ENCODE measurements around the gene PAX5. TPM values are rescaled to one million over a fixed set of nuclear protein-coding genes. Genes with fewer than 3 reads are reported as not detected.

Gene PAX5
- total RNA-seq, 3 donors from 2014 or later (not counting 1 experiment from before 2014, with no cell fraction given) = 1.3 to 2.1 (median 2.0) TPM

- no peak overlapping the region for H3K27ac Mint-ChIP-seq
- no peak overlapping the region for H3K27ac ChIP-seq (ENCODE audit: low read length)
- intact Hi-C loops (cut with micrococcal nuclease) = no loop called here
- no peak overlapping the region for H3K4me3 Mint-ChIP-seq
- H3K4me1 ChIP-seq (ENCODE audit: control insufficient read depth, insufficient read depth, low read length) = no peaks in the 10 kb centered on the region
- WGBS (ENCODE audit: insufficient coverage) = 87% methylated on average over 2 of the region's 3 CpGs
- H3K4me1 Mint-ChIP-seq = peaks cover 6 to 9% of the 10 kb centered on the region in 2 donors
- H3K27me3 ChIP-seq (ENCODE audit: control insufficient read depth, insufficient read depth, low read length) = peaks cover under 1% of the 10 kb centered on the region
- H3K36me3 ChIP-seq (ENCODE audit: control insufficient read depth, insufficient read depth, low read length) = no peaks in the 10 kb centered on the region
- ATAC-seq = no peak
- H3K36me3 Mint-ChIP-seq = no peaks in the 10 kb centered on the region
- no peak for DNase-seq
- H3K9me3 Mint-ChIP-seq = no peaks in the 10 kb centered on the region
- no peaks in the 10 kb centered on the region for H3K9me3 ChIP-seq (ENCODE audit: control insufficient read depth, insufficient read depth, low read length)
- no peak overlapping the region for H3K4me3 ChIP-seq (ENCODE audit: low read length)
- TF ChIP-seq CTCF (IDR thresholded peaks at IDR 0.05) = no peak
- H3K27me3 Mint-ChIP-seq (ENCODE audit: low read depth in 2 of 2) = peaks cover 29% of the 10 kb centered on the region in 2 donors
Observed at GRCh38 chr9:36815023-36815422, 219.0 kb downstream of the PAX5 start.

GRCh38 chr9:36813154-36813553 lies 220.9 kb downstream of the PAX5 start:
- Histone ChIP-seq H3K27ac (ENCODE audit: low read length) (no peak overlapping the region), H3K9me3 (ENCODE audit: control insufficient read depth, insufficient read depth, low read length) (no peaks in the 10 kb centered on the region), H3K4me1 (ENCODE audit: control insufficient read depth, insufficient read depth, low read length) (no peaks in the 10 kb centered on the region), H3K4me3 (ENCODE audit: low read length) (no peak overlapping the region), H3K36me3 (ENCODE audit: control insufficient read depth, insufficient read depth, low read length) (no peaks in the 10 kb centered on the region), H3K27me3 (ENCODE audit: control insufficient read depth, insufficient read depth, low read length) (no peaks in the 10 kb centered on the region)
- no peak for TF ChIP-seq CTCF (IDR thresholded peaks at IDR 0.05)
- Mint-ChIP-seq H3K4me3 (no peak overlapping the region), H3K4me1 (peaks cover 0 to under 1% of the 10 kb centered on the region in 2 donors), H3K27me3 (ENCODE audit: low read depth in 2 of 2) (peaks cover 16 to 20% of the 10 kb centered on the region in 2 donors), H3K9me3 (no peaks in the 10 kb centered on the region), H3K27ac (no peak overlapping the region), H3K36me3 (no peaks in the 10 kb centered on the region)
- WGBS (ENCODE audit: insufficient coverage) = 83% methylated on average over 9 of the region's 10 CpGs
- ATAC-seq = no peak
- intact Hi-C loops (cut with micrococcal nuclease) = no loop called here
- no peak for DNase-seq

GRCh38 chr9:36812556-36812955 lies 221.5 kb downstream of the PAX5 start:
- Mint-ChIP-seq H3K4me1 (no peaks in the 10 kb centered on the region), H3K27ac (no peak overlapping the region), H3K27me3 (ENCODE audit: low read depth in 2 of 2) (peaks cover 11 to 18% of the 10 kb centered on the region in 2 donors), H3K9me3 (no peaks in the 10 kb centered on the region), H3K4me3 (no peak overlapping the region), H3K36me3 (no peaks in the 10 kb centered on the region)
- DNase-seq = no peak
- no peak for ATAC-seq
- Histone ChIP-seq H3K27me3 (ENCODE audit: control insufficient read depth, insufficient read depth, low read length) (no peaks in the 10 kb centered on the region), H3K4me3 (ENCODE audit: low read length) (no peak overlapping the region), H3K27ac (ENCODE audit: low read length) (no peak overlapping the region), H3K4me1 (ENCODE audit: control insufficient read depth, insufficient read depth, low read length) (no peaks in the 10 kb centered on the region), H3K9me3 (ENCODE audit: control insufficient read depth, insufficient read depth, low read length) (no peaks in the 10 kb centered on the region), H3K36me3 (ENCODE audit: control insufficient read depth, insufficient read depth, low read length) (no peaks in the 10 kb centered on the region)
- intact Hi-C loops (cut with micrococcal nuclease) = no loop called here
- TF ChIP-seq CTCF (IDR thresholded peaks at IDR 0.05) = no peak

GRCh38 chr9:36808251-36808650 lies 225.8 kb downstream of the PAX5 start:
- intact Hi-C loops (cut with micrococcal nuclease) = no loop called here
- DNase-seq (no peak), ATAC-seq (no peak)
- Mint-ChIP-seq H3K4me1 (no peaks in the 10 kb centered on the region), H3K4me3 (no peak overlapping the region), H3K9me3 (no peaks in the 10 kb centered on the region), H3K36me3 (no peaks in the 10 kb centered on the region), H3K27ac (no peak overlapping the region), H3K27me3 (ENCODE audit: low read depth in 2 of 2) (peaks cover 11 to 38% of the 10 kb centered on the region in 2 donors)
- Histone ChIP-seq H3K27ac (ENCODE audit: low read length) (no peak overlapping the region), H3K9me3 (ENCODE audit: control insufficient read depth, insufficient read depth, low read length) (no peaks in the 10 kb centered on the region), H3K27me3 (ENCODE audit: control insufficient read depth, insufficient read depth, low read length) (no peaks in the 10 kb centered on the region), H3K36me3 (ENCODE audit: control insufficient read depth, insufficient read depth, low read length) (no peaks in the 10 kb centered on the region), H3K4me1 (ENCODE audit: control insufficient read depth, insufficient read depth, low read length) (no peaks in the 10 kb centered on the region), H3K4me3 (ENCODE audit: low read length) (no peak overlapping the region)
- 16% methylated on average over 4 of the region's 4 CpGs for WGBS (ENCODE audit: insufficient coverage)
- TF ChIP-seq CTCF (IDR thresholded peaks at IDR 0.05) = no peak

Measured in natural killer cell (primary cell).